ENCODE results near the gene NOL3. TPM values are rescaled to one million over a fixed set of nuclear protein-coding genes. Genes with fewer than 3 reads are reported as not detected.
A peak's percentile ranks its signal among the peaks of the same experiment; 100 is the strongest.

The NOL3 gene
- total and polyA plus RNA-seq, 2 of the 13 experiments (the other 11 are each of a cell fraction or from before 2014, with no cell fraction given) = 5.7 to 20.5 TPM

GRCh38 chr16:67210069-67210937 is 40.0 kb downstream of the NOL3 start (continued):
- TF ChIP-seq HOXD1 (CRISPR knock-in tag; IDR thresholded peaks at IDR 0.05) (no peak), CERS6 (CRISPR knock-in tag; IDR thresholded peaks at IDR 0.05) (no peak), MIER2 (CRISPR knock-in tag; IDR thresholded peaks at IDR 0.05) (no peak), GTF3A (CRISPR knock-in tag; conservative IDR thresholded peaks at IDR 0.05) (no peak), ZNF180 (CRISPR knock-in tag; IDR thresholded peaks at IDR 0.05; ENCODE audit: borderline replicate concordance, low read depth) (no peak), HDAC1 (CRISPR knock-in tag; IDR thresholded peaks at IDR 0.05) (no peak), ZNF512 (CRISPR knock-in tag; IDR thresholded peaks at IDR 0.05) (no peak), FOXK2 (IDR thresholded peaks at IDR 0.05) (no peak), ERF (CRISPR knock-in tag; IDR thresholded peaks at IDR 0.05) (no peak), ZNF781 (CRISPR knock-in tag; IDR thresholded peaks at IDR 0.05; ENCODE audit: borderline replicate concordance, not compliant biosample characterization) (peak; percentile 18), GLI4 (CRISPR knock-in tag; IDR thresholded peaks at IDR 0.05; ENCODE audit: borderline replicate concordance) (no peak), MTERF4 (CRISPR knock-in tag; IDR thresholded peaks at IDR 0.05) (no peak), ATAD3A (CRISPR knock-in tag; IDR thresholded peaks at IDR 0.05) (no peak), CREBL2 (CRISPR knock-in tag; IDR thresholded peaks at IDR 0.05; ENCODE audit: borderline replicate concordance) (no peak), ZNF3 (CRISPR knock-in tag; IDR thresholded peaks at IDR 0.05) (no peak), PCBP2 (optimal IDR thresholded peaks at IDR 0.05; ENCODE audit: low read depth, low read length, poor library complexity, severe bottlenecking) (no peak), ZNF83 (CRISPR knock-in tag; IDR thresholded peaks at IDR 0.05; ENCODE audit: borderline replicate concordance) (no peak), ARNT (IDR thresholded peaks at IDR 0.05) (no peak), SOX6 (IDR thresholded peaks at IDR 0.05) (no peak), SOX6 (CRISPR knock-in tag; IDR thresholded peaks at IDR 0.05) (no peak), TBL1XR1 (IDR thresholded peaks at IDR 0.05; ENCODE audit: borderline replicate concordance, low read length, partially characterized antibody) (no peak), ZNF687 (CRISPR knock-in tag; IDR thresholded peaks at IDR 0.05) (peak; percentile 63)
